Effector memory CD8-positive, alpha-beta T cell (primary cell): ENCODE measurements around the gene OSTF1.
A peak's percentile ranks its signal among the peaks of the same experiment; 100 is the strongest.

Experiments used
- ATAC-seq: fragments of 150-1000 bp; cut with Tn5 transposase; replicated peaks from 2 replicates; pipeline ENCODE4 v1.10.0; 2021; ENCODE audit warnings: mild to moderate bottlenecking, moderate library complexity
- DNase-seq, 3 experiments: peaks; one replicate each; pipeline ENCODE4 v3.0.0; 2021
- H3K27ac Mint-ChIP-seq, 2 donors: one replicate each; pipeline ENCODE4 v1.8.0; 2022; ENCODE audit warnings: mild to moderate bottlenecking in 2 of 2, mixed read lengths in 2 of 2, moderate library complexity in 2 of 2
- H3K27me3 Mint-ChIP-seq, 2 donors: one replicate each; pipeline ENCODE4 v1.8.0; 2022; ENCODE audit warnings: mixed read lengths in 2 of 2
- H3K36me3 Mint-ChIP-seq: one replicate; pipeline ENCODE4 v1.8.0; 2022; ENCODE audit warnings: mild to moderate bottlenecking, moderate library complexity, mixed read lengths; ENCODE audit not compliant: insufficient read depth
- H3K4me1 Mint-ChIP-seq, 2 donors: one replicate each; pipeline ENCODE4 v1.8.0; 2022; ENCODE audit warnings: low read depth in 2 of 2, mixed read lengths in 2 of 2
- H3K4me3 Mint-ChIP-seq, 2 donors: one replicate each; pipeline ENCODE4 v1.8.0; 2022; ENCODE audit warnings: mild to moderate bottlenecking in 2 of 2, mixed read lengths in 2 of 2, moderate library complexity in 2 of 2
- H3K9me3 Mint-ChIP-seq, 2 donors: one replicate each; pipeline ENCODE4 v1.8.0; 2022; ENCODE audit warnings: mixed read lengths in 2 of 2
- total RNA-seq, 9 experiments: gene quantifications; one replicate each; lab custom pipeline; 2026; lab: John Stamatoyannopoulos, UW

OSTF1 gene
- 45.0 to 94.8 (median 56.1) reads per million in 9 experiments for total RNA-seq

DNA sequence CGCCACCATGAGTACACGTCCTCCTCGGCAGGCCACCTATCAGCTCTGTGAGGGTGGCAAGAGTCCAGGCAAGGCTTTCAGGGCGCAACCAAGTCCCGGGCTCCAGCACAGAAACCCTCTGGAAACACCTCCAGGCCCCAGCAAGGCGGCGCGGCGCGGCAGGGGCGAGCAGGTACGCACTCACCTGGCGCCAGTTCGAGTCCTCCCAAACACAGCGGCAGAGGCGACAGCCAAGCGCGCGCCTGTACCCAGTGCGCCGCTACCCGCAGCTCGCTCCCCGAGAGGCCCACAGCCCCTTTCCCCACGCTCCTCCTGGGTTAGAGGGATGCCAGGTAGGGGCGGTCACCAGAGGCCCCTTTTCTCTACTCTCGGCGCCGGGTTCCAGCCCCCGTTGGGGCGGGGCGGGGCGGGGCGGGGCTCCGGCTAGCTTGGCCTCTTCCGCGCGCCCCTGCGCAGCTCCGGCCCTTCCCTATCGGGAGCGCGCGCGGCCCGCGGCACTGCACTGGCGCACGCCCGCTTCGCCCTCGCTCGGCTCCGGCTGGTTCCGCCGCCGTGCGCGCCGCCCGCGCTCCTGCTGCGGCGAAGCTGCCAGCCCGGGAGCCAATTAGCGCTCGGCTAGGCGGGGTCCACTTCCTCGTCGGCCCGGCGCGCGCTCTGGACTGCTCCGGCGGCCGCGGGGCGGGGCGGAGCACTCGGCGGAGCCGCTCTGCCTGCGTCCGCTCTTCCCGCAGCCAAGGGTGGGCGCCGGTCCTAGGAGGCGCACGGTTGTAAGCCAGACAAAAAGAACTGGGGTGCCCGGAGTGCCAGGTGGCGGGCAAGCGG, at the start of gene OSTF1, which contains the start of gene NMRK1:
OSTF1 (plus strand) TSS at position 691 of the 822 bp plus-strand sequence. CDS start 179 bp downstream, outside the sequence.
NMRK1 (minus strand) TSS at position 332 of the 822 bp plus-strand sequence. CDS start 5,040 bp downstream, outside the sequence.
- no peaks in the 10 kb centered on the region for H3K27me3 Mint-ChIP-seq
- H3K9me3 Mint-ChIP-seq, result no peaks in the 10 kb centered on the region
- peak within 1 kb of the TSS; percentile 85 to 94 for H3K27ac Mint-ChIP-seq
- H3K36me3 Mint-ChIP-seq, result peaks cover 35% of the 10 kb centered on the region
- peaks cover 48 to 58% of the 10 kb centered on the region in 2 donors for H3K4me1 Mint-ChIP-seq
- ATAC-seq (peak; percentile 80), DNase-seq (peak; percentile 88 to 95 (median 88))
- peak within 1 kb of the TSS; percentile 89 to 90 for H3K4me3 Mint-ChIP-seq

DNA sequence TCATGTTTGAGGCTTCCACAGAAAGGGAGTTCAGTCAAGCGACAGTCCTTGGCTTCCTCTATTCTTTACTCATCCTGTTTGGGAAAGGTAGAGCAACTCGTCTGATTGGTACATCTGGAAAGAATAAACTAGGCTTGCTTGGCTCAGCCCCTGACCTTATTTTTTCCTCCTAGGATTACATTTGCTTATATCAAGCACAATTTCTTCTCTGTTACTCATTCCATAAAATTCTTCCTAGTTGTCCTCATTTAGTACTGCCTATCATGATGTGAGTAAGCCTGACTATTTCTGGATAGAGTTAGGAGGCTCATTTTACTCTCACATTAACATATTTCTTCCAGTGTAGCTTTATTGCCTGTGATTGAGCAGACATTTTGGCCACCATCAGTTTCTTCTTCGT, 49.3 kb upstream of the OSTF1 start:
- peaks cover 0 to 5% of the 10 kb centered on the region in 2 donors for H3K27me3 Mint-ChIP-seq
- H3K4me3 Mint-ChIP-seq, result no peak overlapping the region
- ATAC-seq (no peak), DNase-seq (no peak)
- no peak overlapping the region for H3K27ac Mint-ChIP-seq
- no peaks in the 10 kb centered on the region for H3K9me3 Mint-ChIP-seq
- no peaks in the 10 kb centered on the region for H3K4me1 Mint-ChIP-seq
- H3K36me3 Mint-ChIP-seq, result no peaks in the 10 kb centered on the region

- Mint-ChIP-seq H3K4me1 (no peaks in the 10 kb centered on the region), H3K4me3 (no peak overlapping the region), H3K36me3 (no peaks in the 10 kb centered on the region), H3K27ac (no peak overlapping the region), H3K9me3 (no peaks in the 10 kb centered on the region), H3K27me3 (peaks cover 3 to 10% of the 10 kb centered on the region in 2 donors)
- ATAC-seq (no peak), DNase-seq (no peak)
These were observed 48.5 kb upstream of the OSTF1 start for GRCh38 chr9:75039801-75040200.

- no peak overlapping the region for H3K27ac Mint-ChIP-seq
- H3K4me1 Mint-ChIP-seq, result no peaks in the 10 kb centered on the region
- no peak for DNase-seq
- no peak overlapping the region for H3K4me3 Mint-ChIP-seq
- no peak for ATAC-seq
- no peaks in the 10 kb centered on the region for H3K36me3 Mint-ChIP-seq
- no peaks in the 10 kb centered on the region for H3K9me3 Mint-ChIP-seq
- H3K27me3 Mint-ChIP-seq, result peaks cover 15 to 17% of the 10 kb centered on the region in 2 donors
These were observed 47.3 kb upstream of the OSTF1 start for GRCh38 chr9:75041041-75041440.

GRCh38 chr9:75046725-75047345, 41.5 kb upstream of the OSTF1 start:
- Mint-ChIP-seq H3K4me1 (no peaks in the 10 kb centered on the region), H3K36me3 (no peaks in the 10 kb centered on the region), H3K4me3 (no peak overlapping the region), H3K9me3 (no peaks in the 10 kb centered on the region), H3K27ac (no peak overlapping the region), H3K27me3 (peaks cover 15 to 17% of the 10 kb centered on the region in 2 donors)
- ATAC-seq (no peak), DNase-seq (no peak)

GRCh38 chr9:75047506-75047905, 40.8 kb upstream of the OSTF1 start:
- H3K9me3 Mint-ChIP-seq, result no peaks in the 10 kb centered on the region
- DNase-seq, result no peak
- no peak for ATAC-seq
- no peaks in the 10 kb centered on the region for H3K36me3 Mint-ChIP-seq
- H3K27ac Mint-ChIP-seq, result no peak overlapping the region
- no peak overlapping the region for H3K4me3 Mint-ChIP-seq
- H3K4me1 Mint-ChIP-seq, result no peaks in the 10 kb centered on the region
- peaks cover 15 to 17% of the 10 kb centered on the region in 2 donors for H3K27me3 Mint-ChIP-seq

- H3K9me3 Mint-ChIP-seq, result no peaks in the 10 kb centered on the region
- H3K4me1 Mint-ChIP-seq, result no peaks in the 10 kb centered on the region
- H3K27me3 Mint-ChIP-seq, result peaks cover 0 to 7% of the 10 kb centered on the region in 2 donors
- H3K4me3 Mint-ChIP-seq, result no peak overlapping the region
- ATAC-seq, result no peak
- no peak for DNase-seq
- no peaks in the 10 kb centered on the region for H3K36me3 Mint-ChIP-seq
- H3K27ac Mint-ChIP-seq, result no peak overlapping the region
These were observed 37.0 kb upstream of the OSTF1 start for GRCh38 chr9:75051285-75051684.

- ATAC-seq (no peak), DNase-seq (no peak)
- Mint-ChIP-seq H3K36me3 (no peaks in the 10 kb centered on the region), H3K27me3 (peaks cover 0 to 7% of the 10 kb centered on the region in 2 donors), H3K9me3 (no peaks in the 10 kb centered on the region), H3K4me3 (no peak overlapping the region), H3K4me1 (no peaks in the 10 kb centered on the region), H3K27ac (no peak overlapping the region)
These were observed 34.4 kb upstream of the OSTF1 start for GRCh38 chr9:75053869-75054268.

DNA sequence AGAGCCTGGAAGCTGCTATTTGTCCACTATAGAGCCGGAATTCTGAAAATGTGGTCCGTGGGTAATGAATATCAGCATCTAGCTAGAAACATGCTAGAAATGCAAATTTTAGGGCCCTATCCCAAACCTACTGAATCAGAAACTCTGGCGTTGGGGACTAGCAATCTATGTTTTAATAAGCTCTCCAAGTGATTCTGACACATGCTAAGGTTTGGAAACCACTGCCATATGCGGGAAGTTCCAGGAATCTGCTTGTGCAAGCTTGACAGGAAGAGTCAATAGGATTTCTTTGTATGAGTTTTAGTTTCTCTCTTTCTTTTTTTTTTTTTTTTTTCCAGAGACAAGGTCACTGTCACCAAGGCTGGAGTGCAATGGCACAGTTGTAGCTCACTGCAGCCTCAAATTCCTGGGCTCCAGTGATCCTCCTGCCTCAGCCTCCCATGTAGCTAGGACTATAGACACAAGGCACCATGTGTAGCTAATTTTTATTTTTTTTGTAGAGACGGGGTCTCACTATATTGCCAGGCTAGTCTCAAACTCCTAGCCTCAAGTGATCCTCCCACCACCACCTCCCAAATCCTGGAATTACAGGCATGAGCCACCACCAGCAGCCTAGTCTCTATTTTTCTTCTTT, 33.8 kb upstream of the OSTF1 start:
- no peak for DNase-seq
- ATAC-seq, result no peak
- Mint-ChIP-seq H3K4me3 (no peak overlapping the region), H3K9me3 (no peaks in the 10 kb centered on the region), H3K4me1 (no peaks in the 10 kb centered on the region), H3K36me3 (no peaks in the 10 kb centered on the region), H3K27ac (no peak overlapping the region), H3K27me3 (peaks cover 0 to 7% of the 10 kb centered on the region in 2 donors)

DNA sequence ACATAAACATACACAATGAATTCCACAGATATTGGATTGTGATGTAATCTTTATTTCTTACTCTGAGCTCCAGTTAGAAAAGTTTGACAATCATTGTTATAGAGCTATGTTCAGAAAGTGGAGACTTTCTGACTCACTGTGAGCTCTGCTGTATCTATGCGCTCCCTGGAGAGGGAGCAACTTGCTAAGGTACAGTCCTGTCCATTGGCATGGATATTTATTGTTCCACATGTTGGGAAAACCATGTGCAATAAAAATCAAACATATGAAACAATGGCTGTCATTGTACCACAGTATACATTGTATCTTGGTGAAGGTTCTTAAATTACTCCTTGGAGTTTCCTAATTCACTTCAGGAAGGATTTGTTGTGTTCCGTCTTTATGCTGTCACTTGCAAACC, 27.1 kb upstream of the OSTF1 start:
- Mint-ChIP-seq H3K9me3 (no peaks in the 10 kb centered on the region), H3K4me3 (no peak overlapping the region), H3K27me3 (no peaks in the 10 kb centered on the region), H3K27ac (no peak overlapping the region), H3K36me3 (peaks cover 22% of the 10 kb centered on the region), H3K4me1 (no peaks in the 10 kb centered on the region)
- ATAC-seq (no peak), DNase-seq (no peak)

DNA sequence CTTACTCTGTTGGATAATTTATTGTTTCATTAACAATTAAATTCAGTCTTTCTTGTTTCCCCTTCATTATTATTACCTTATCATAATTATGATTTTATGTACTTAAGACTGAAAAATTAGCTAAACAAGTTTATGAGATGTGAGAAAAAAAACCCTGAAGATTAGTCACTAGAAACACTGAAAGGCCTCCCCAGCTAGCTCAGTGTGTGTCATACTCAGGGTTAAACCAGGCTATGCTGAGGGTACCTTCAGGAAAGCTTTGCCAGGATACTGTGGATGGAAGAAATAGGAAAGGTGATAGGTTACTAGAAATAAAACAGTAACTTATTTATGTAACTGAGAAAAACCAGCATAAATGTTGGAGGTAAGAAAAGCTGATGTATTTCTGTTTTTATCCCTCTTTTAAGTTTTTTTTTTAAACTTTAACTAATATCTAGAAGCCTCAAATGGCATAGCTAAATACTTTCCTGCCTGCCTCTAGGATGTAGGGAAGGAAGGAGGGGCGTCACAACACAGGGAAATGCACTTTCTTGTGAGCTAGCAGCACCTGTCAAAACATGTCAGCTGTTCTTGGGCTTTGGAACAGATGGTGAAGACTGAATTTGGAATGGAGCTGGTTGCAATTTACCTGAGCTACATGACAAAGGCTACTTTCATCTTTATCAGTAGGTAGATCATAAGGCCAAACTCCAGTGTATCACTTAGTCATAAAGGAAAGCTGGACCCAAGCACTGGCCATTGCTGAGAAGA, 24.6 kb upstream of the OSTF1 start:
- Mint-ChIP-seq H3K27me3 (no peaks in the 10 kb centered on the region), H3K9me3 (no peaks in the 10 kb centered on the region), H3K27ac (peak overlapping the region in 1 of 2 donors; percentile 53), H3K36me3 (peaks cover 22% of the 10 kb centered on the region), H3K4me3 (no peak overlapping the region), H3K4me1 (peaks cover 0 to 3% of the 10 kb centered on the region in 2 donors)
- no peak for DNase-seq
- ATAC-seq, result no peak

- DNase-seq (no peak), ATAC-seq (no peak)
- Mint-ChIP-seq H3K4me1 (peaks cover 0 to 3% of the 10 kb centered on the region in 2 donors), H3K4me3 (no peak overlapping the region), H3K27me3 (no peaks in the 10 kb centered on the region), H3K36me3 (peaks cover 22% of the 10 kb centered on the region), H3K27ac (peak overlapping the region in 1 of 2 donors; percentile 68), H3K9me3 (no peaks in the 10 kb centered on the region)
These were observed 23.8 kb upstream of the OSTF1 start for GRCh38 chr9:75064307-75065025.
